GM12878 (cell line): ENCODE measurements around the gene UBE2G2. TPM values are rescaled to one million over a fixed set of nuclear protein-coding genes. Genes with fewer than 3 reads are reported as not detected.

ENCODE experiments used
- ATAC-seq: fragments of 200-7000 bp; cut with Tn5 transposase; 3 replicates; pipeline ENCODE4 v1.9.1; 2020; ENCODE audit warnings: mild to moderate bottlenecking, moderate library complexity
- BruUV-seq: library from RNA; stranded (reverse); fragments of 400-500 nt; replicated peaks from 2 replicates; lab custom pipeline; 2021; lab: Mats Ljungman, UMichigan
- CTCF ChIA-PET: fragments of 300-600 bp; sonication (Branson Sonifier 250); formaldehyde crosslinking; extraction: SDS; loops from one replicate; lab custom pipeline; 2021; ENCODE audit warnings: inconsistent platforms; lab: Yijun Ruan, JAX
- POLR2A ChIA-PET: fragments of 350-600 bp; formaldehyde crosslinking; extraction: SDS; loops from one replicate; lab custom pipeline; 2021; ENCODE audit warnings: inconsistent platforms; lab: Charles Lee
- RAD21 ChIA-PET: fragments of 300-600 bp; sonication (Branson Sonifier 250); formaldehyde crosslinking; loops from one replicate; lab custom pipeline; 2023; ENCODE audit warnings: antibody characterized with exemption; ENCODE audit not compliant: unreplicated experiment; lab: Charles Lee
- SMC1A ChIA-PET: fragments of 300-600 bp; sonication (Branson Sonifier 250); formaldehyde crosslinking; loops from one replicate; lab custom pipeline; 2023; ENCODE audit not compliant: unreplicated experiment, uncharacterized antibody; lab: Charles Lee
- DNase-seq: peaks from one replicate; pipeline ENCODE4 v3.0.0-alpha.2; 2011; ENCODE audit warnings: low read depth, low spot score
- FAIRE-seq: peaks from 3 replicates; lab custom pipeline; 2011; peaks lifted over from hg19 to GRCh38; lab: Jason Lieb, UNC
- H2AFZ ChIP-seq: 2 replicates; pipeline ENCODE4 v1.6.0; 2011; ENCODE audit warnings: low read depth, low read length, control low read depth; ENCODE audit not compliant: control insufficient read depth
- H3K27ac ChIP-seq: 2 replicates; pipeline ENCODE4 v1.5.1; 2011; ENCODE audit warnings: control low read depth; ENCODE audit not compliant: control insufficient read depth, insufficient read depth
- H3K27me3 ChIP-seq, 2 experiments: replicated peaks in 1 of 2; 2 replicates each; pipeline versions ENCODE4 v1.6.0 to v1.6.1; 2011; ENCODE audit warnings: low read length in 1 of 2; ENCODE audit not compliant: control insufficient read depth in 2 of 2, insufficient read depth in 2 of 2
- H3K36me3 ChIP-seq, 2 experiments: 2 replicates each; pipeline ENCODE4 v1.5.1; 2011; ENCODE audit warnings: low read length in 1 of 2; ENCODE audit not compliant: control insufficient read depth in 2 of 2, insufficient read depth in 2 of 2
- H3K4me1 ChIP-seq: 2 replicates; pipeline ENCODE4 v1.6.1; 2011; ENCODE audit warnings: mild to moderate bottlenecking, low read length, moderate library complexity, mixed read lengths; ENCODE audit not compliant: control insufficient read depth, insufficient read depth
- H3K4me2 ChIP-seq: 2 replicates; pipeline ENCODE4 v1.6.0; 2011; ENCODE audit warnings: control low read depth; ENCODE audit not compliant: control insufficient read depth, insufficient read depth
- H3K4me3 ChIP-seq: fragments of 200-600 bp; sonication (generic); 2 replicates; pipeline ENCODE4 v1.5.1; 2016
- H3K79me2 ChIP-seq: 2 replicates; pipeline ENCODE4 v1.6.0; 2011; ENCODE audit warnings: low read length; ENCODE audit not compliant: control insufficient read depth, insufficient read depth
- H3K9ac ChIP-seq: 2 replicates; pipeline ENCODE4 v1.8.0; 2011; ENCODE audit warnings: low read length, control low read depth, mixed read lengths; ENCODE audit not compliant: control insufficient read depth, insufficient read depth
- H3K9me3 ChIP-seq: replicated peaks from 3 replicates; pipeline ENCODE4 v1.5.1; 2011; ENCODE audit warnings: mild to moderate bottlenecking, low read length; ENCODE audit not compliant: control insufficient read depth, insufficient read depth
- H4K20me1 ChIP-seq: 2 replicates; pipeline ENCODE4 v1.6.0; 2011; ENCODE audit not compliant: control insufficient read depth, insufficient read depth
- ATF3 ChIP-seq: IDR thresholded peaks from 2 replicates; pipeline ENCODE4 v1.6.1; 2011; ENCODE audit warnings: low read depth, mild to moderate bottlenecking, low read length, moderate library complexity, borderline replicate concordance; ENCODE audit errors: extremely low read depth
- ATF7 ChIP-seq: fragments of 450-650 bp; IDR thresholded peaks from 2 replicates; pipeline ENCODE4 v1.6.1; 2016; ENCODE audit warnings: low read depth, mild to moderate bottlenecking
- BACH1 ChIP-seq: fragments of 450-650 bp; IDR thresholded peaks from 2 replicates; pipeline ENCODE4 v1.6.1; 2017; ENCODE audit warnings: mild to moderate bottlenecking, borderline replicate concordance
- FOXK2 ChIP-seq: fragments of 450-650 bp; IDR thresholded peaks from 2 replicates; pipeline ENCODE4 v1.6.1; 2017; ENCODE audit warnings: mild to moderate bottlenecking, moderate library complexity
- IRF4 ChIP-seq: IDR thresholded peaks from 2 replicates; pipeline ENCODE4 v1.6.1; 2011; ENCODE audit warnings: low read depth, low read length
- MLLT1 ChIP-seq: fragments of 450-650 bp; IDR thresholded peaks from 2 replicates; pipeline ENCODE4 v1.6.1; 2016; ENCODE audit warnings: mild to moderate bottlenecking
- MXI1 ChIP-seq: fragments of 150-350 bp; IDR thresholded peaks from 2 replicates; pipeline ENCODE4 v1.6.1; 2011; ENCODE audit warnings: low read depth, mild to moderate bottlenecking, inconsistent platforms, low read length, improper control_type of control experiment
- RCOR1 ChIP-seq: conservative IDR thresholded peaks from 2 replicates; pipeline ENCODE4 v1.6.1; 2012; ENCODE audit warnings: low read depth, low read length, improper control_type of control experiment
- SIN3A ChIP-seq: IDR thresholded peaks from 2 replicates; pipeline ENCODE4 v1.6.1; 2012; ENCODE audit warnings: low read depth, low read length, improper control_type of control experiment
- SKIL ChIP-seq: fragments of 450-650 bp; IDR thresholded peaks from 2 replicates; pipeline ENCODE4 v1.6.1; 2017; ENCODE audit warnings: mild to moderate bottlenecking, low read depth, inconsistent platforms; ENCODE audit not compliant: poor library complexity, severe bottlenecking
- SMAD5 ChIP-seq: IDR thresholded peaks from 2 replicates; pipeline ENCODE4 v1.6.1; 2016; ENCODE audit warnings: antibody characterized with exemption, low read depth
- SREBF1 ChIP-seq: IDR thresholded peaks from 2 replicates; pipeline ENCODE4 v1.6.1; 2012; ENCODE audit warnings: mild to moderate bottlenecking, low read length
- WRNIP1 ChIP-seq: IDR thresholded peaks from 2 replicates; pipeline ENCODE4 v1.6.1; 2011; ENCODE audit warnings: low read depth, low read length, improper control_type of control experiment, borderline replicate concordance
- WGBS: methylation state at CpG from one replicate; pipeline ENCODE4 v1.1.6; 2016; ENCODE audit warnings: low lambda C conversion rate; ENCODE audit not compliant: insufficient replicate concordance, insufficient coverage; ENCODE audit errors: missing lambda C conversion rate; 5-methylcytosine and 5-hydroxymethylcytosine counted together
- in situ Hi-C: fragments of 300-500 bp; cut with MboI; formaldehyde crosslinking; loops from 9 replicates; pipeline ENCODE4 v1.14.3; 2018; ENCODE audit warnings: mixed read lengths
- intact Hi-C: fragments of 100-400 bp; cut with micrococcal nuclease; formaldehyde crosslinking; loops from one replicate; pipeline ENCODE4 v1.14.2; 2022; ENCODE audit not compliant: unreplicated experiment
- polyA plus RNA-seq, 11 experiments: library from polyadenylated mRNA; depleted of rRNA in 4 of 11; unstranded in 6 of 11; stranded (reverse) in 5 of 11; fragments of >200 nt; fragmentation: Nextera tagmentation in 4 of 11; fragmentation: Illumina TruSeq in 1 of 11; extraction: Ambion mirVana in 4 of 11; extraction: Trizol in 1 of 11; gene quantifications; 1 replicate in 1 of 11; 2 replicates in 10 of 11; pipeline versions ENCODE4 v1.2.1 to v1.2.3, GENCODE V29; 2011 to 2016; ENCODE audit warnings: inconsistent platforms in 2 of 11, missing spikeins in 2 of 11, low read depth in 1 of 11
- total RNA-seq, 4 experiments: library from RNA; depleted of rRNA in 3 of 4; stranded (reverse); fragments of >200 nt in 3 of 4; fragmentation: Illumina TruSeq in 1 of 4; extraction: Trizol in 1 of 4; gene quantifications; 2 replicates each; pipeline versions ENCODE4 v1.2.1 to v1.2.3, GENCODE V29; 2013 to 2021
- TF ChIP-seq, protein P1 (sequence below): fragments of 450-650 bp; IDR thresholded peaks from 2 replicates; pipeline ENCODE4 v1.6.1; 2017; ENCODE audit warnings: borderline replicate concordance

Gene UBE2G2
- total and polyA plus RNA-seq, 10 of the 15 experiments (the other 5 are each of a cell fraction or from before 2014, with no cell fraction given): 27.0 to 139 (median 75.9) TPM

DNA sequence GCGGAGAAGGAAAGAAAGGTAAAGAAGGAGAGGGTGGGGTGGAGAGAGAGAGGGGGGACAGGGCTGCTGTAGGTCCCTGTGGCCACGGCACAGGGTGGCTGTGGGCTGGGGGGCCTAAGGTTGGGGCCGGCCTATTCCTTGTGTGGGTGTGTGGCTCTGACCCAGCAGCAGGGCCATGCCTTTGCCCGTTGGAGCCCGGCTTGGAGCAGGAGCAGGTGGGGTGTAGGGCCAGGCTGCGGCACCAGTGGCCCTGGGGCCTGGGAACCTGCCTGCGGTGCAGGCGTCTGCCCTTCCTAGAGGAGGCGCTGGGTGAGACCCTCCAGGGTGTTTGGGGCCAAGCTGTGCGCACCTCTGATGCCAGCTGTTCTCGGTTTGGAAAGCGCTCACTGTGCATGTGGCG is 35.9 kb upstream of the UBE2G2 start:
- H2AFZ ChIP-seq: no peak overlapping the region
- no peak for DNase-seq
- CTCF ChIA-PET: no interaction called here
- no TSS peak for BruUV-seq
- RAD21 ChIA-PET: no interaction called here
- FAIRE-seq: no peak
- no peak overlapping the region for H3K27ac ChIP-seq
- no peaks in the 10 kb centered on the region for H3K79me2 ChIP-seq
- POLR2A ChIA-PET: interaction anchor here (1.0 kb wide), 1 partner anchor 20 kb away, joined by 3 read pairs; the partner anchor contains the start of gene SUMO3
- TF ChIP-seq RCOR1: no peak
- no peak for TF ChIP-seq SIN3A
- TF ChIP-seq SMAD5: no peak
- no peak for TF ChIP-seq MLLT1
- no peak for TF ChIP-seq SREBF1
- no peak for TF ChIP-seq ATF7
- TF ChIP-seq FOXK2: no peak
- no peak for TF ChIP-seq WRNIP1
- TF ChIP-seq IRF4: no peak
- TF ChIP-seq BACH1: no peak
- TF ChIP-seq ATF3: no peak
- no peak for TF ChIP-seq SKIL
- TF ChIP-seq, protein P1, sequence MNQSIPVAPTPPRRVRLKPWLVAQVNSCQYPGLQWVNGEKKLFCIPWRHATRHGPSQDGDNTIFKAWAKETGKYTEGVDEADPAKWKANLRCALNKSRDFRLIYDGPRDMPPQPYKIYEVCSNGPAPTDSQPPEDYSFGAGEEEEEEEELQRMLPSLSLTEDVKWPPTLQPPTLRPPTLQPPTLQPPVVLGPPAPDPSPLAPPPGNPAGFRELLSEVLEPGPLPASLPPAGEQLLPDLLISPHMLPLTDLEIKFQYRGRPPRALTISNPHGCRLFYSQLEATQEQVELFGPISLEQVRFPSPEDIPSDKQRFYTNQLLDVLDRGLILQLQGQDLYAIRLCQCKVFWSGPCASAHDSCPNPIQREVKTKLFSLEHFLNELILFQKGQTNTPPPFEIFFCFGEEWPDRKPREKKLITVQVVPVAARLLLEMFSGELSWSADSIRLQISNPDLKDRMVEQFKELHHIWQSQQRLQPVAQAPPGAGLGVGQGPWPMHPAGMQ: no peak
- TF ChIP-seq MXI1: no peak
- H3K9ac ChIP-seq: no peak overlapping the region
- in situ Hi-C loops (no loop called here), intact Hi-C loops (no loop called here)
- no peak overlapping the region for H3K4me3 ChIP-seq
- no peak for ATAC-seq
- no peaks in the 10 kb centered on the region for H3K4me1 ChIP-seq
- no peaks in the 10 kb centered on the region for H4K20me1 ChIP-seq
- H3K27me3 ChIP-seq: no peaks in the 10 kb centered on the region; a peak in 2 of 4 replicates
- no peaks in the 10 kb centered on the region for H3K36me3 ChIP-seq
- WGBS: 60% methylated on average over 11 of the region's 13 CpGs
- SMC1A ChIA-PET: no interaction called here
- no peaks in the 10 kb centered on the region for H3K9me3 ChIP-seq
- H3K4me2 ChIP-seq: no peak overlapping the region
